ENCODE results near the gene COL15A1.

COL15A1 gene

DNA sequence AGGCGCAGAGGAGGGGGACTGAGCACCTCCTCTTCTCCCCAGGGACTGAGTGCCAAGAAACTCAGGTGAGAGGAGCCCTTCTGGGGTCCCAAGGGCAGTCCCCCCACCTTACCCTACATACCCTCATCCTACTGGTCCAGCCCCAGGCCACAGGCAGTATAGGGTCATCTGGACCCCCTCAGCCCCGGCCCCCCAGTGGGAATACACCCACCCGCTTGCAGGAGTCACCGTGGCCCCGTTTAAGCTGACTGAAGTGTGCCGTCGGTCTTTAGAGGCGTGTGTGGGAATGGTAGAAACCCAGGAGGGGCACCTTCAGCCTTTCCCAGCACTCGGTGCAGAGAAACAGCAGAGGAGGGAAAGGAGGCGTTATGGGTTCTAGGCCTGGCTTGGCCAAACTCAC, 30.8 kb downstream of the COL15A1 start:
- DNase-seq = no peak

DNA sequence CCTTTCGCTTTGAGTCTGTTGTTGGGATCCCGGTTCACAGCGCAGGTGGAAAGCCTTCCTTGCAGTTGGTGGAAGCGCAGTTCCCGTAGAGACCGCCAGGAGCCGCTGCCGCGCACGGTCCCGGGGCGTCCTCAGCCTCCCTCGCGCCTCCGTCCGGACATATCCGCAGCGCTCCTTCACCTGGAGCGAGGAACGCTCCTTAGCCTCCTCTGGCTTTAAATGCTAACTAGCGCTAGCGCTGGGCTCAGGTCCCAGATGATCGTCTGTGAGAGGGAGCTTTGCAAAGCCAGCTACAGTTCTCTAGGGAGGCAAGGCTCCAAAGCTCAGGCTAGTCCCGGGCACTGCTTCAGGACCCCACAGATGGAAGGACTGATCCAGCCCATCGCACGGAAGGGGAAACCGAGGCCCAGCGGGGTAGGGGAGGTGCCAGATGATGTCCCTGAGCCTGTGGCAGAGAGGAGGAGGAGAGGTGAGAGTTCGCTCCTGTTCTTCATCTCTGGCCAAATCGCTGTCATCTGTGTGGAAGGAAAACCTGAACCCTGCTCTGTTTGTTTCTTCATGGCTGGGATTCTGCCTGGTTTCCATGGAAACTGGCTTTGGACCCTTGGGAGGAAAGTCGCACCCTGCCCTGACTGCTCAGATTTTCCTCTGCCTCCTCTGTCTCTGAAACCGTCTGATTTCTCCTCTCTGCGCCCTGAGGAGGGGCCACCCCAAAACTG, 31.4 kb downstream of the COL15A1 start:
- DNase-seq = peak; percentile 79

- no peak for DNase-seq
These were observed 32.1 kb downstream of the COL15A1 start for GRCh38 chr9:98975838-98976237.

- no peak for DNase-seq
These were observed 33.6 kb downstream of the COL15A1 start for GRCh38 chr9:98977246-98977714.

DNA sequence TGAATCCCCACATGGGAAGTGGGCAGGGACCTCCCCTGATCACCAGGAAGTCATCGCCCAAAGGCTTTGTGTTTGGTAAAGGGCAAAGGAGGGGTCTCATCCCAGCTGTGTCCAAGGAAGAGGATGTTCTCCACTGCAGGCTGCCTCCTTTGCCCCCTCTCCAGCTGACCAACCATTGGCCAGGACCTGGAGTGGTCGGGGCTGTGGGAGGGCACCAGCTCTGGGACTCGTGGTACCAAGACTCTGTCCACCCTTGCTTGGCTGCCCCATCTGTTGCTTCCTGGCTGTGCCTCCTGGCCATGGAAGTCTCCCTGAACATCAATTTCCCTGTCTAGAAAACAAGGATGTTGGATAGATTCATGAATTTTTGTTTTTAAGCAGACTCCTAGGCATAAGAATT, 34.1 kb downstream of the COL15A1 start:
- no peak for DNase-seq

DNA sequence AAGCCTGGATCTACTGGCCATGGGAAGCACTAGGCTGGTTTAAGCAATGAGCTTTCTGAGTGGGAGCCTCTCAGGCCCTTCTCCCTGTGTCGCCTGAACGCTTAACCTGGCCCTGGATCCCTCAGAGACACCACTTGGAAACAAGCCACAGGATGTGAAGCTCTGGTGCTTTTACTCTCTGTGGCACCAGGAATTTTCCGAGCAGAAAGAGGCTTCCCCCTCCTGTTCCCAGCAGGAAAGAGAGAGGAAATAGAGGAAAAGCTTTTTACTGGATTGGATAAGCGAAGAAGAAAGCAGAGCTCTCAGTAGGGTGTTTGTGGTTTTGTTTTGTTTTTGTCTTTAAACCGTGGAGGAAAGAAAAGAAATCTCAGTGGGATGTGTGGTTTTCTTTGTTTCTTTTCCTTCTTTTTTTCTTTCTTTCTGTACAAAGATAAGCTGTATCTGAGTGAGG, 34.5 kb downstream of the COL15A1 start:
- DNase-seq = no peak

DNA sequence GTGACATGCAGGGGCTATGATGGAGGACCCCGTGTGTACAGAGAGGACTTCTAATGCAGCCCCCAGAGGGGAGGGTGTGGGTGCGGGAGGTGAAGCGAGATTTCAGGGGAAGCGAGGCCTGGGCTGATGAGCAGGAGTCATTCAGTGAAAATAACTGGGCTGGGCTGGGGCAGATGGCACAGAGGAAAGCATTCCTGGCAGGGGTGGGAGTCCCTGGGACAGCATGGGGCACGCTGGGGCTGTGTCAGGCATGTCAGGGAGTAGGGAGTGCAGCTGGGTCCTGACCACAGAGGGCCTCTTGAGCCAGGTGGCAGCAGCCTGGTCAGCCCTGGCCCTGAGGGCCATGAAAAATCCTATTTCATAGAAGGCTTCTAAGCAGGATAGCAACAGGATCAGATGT, 36.6 kb downstream of the COL15A1 start:
- DNase-seq = no peak

- no peak for DNase-seq
These were observed 39.9 kb downstream of the COL15A1 start for GRCh38 chr9:98983295-98984268.

GRCh38 chr9:98985596-98985995, 41.9 kb downstream of the COL15A1 start:
- DNase-seq = no peak

DNA sequence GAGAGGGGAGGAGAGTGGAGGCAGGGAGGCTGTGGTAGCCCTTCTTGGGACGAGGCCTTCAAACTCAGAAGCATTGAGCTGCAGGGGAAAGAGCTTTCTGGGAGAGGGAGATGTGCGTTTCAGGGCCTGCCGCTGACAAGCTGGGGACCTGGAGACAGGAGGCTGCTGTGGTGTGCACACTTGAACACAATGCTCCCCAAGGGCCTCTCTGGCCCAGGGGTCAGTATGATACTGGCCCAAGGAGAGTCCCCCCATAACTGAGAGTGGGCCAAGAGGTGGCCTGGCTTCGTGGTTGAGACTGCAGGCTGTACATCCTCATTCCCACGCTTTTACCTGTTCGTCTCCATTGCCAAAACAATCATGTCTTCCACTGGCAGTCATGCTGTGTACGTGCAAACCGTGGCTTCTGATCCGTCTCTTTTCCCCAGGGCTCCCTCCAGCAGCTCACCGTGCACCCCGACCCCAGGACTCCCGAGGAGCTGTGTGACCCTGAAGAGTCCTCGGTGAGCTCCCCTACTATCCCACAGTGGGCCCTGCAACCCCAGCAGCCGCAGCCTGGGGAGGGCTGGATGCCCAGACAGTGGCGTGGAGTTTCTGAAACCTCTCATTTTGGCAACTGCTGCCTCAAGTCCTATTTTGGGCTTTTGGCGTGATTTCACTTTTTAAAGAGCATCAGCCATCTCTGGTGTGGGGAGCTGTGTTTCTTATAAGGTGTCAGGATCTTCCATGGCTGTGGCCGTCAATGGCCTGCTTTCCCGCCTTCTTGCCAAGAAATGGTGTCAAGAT, 43.4 kb downstream of the COL15A1 start:
- DNase-seq = no peak

DNA sequence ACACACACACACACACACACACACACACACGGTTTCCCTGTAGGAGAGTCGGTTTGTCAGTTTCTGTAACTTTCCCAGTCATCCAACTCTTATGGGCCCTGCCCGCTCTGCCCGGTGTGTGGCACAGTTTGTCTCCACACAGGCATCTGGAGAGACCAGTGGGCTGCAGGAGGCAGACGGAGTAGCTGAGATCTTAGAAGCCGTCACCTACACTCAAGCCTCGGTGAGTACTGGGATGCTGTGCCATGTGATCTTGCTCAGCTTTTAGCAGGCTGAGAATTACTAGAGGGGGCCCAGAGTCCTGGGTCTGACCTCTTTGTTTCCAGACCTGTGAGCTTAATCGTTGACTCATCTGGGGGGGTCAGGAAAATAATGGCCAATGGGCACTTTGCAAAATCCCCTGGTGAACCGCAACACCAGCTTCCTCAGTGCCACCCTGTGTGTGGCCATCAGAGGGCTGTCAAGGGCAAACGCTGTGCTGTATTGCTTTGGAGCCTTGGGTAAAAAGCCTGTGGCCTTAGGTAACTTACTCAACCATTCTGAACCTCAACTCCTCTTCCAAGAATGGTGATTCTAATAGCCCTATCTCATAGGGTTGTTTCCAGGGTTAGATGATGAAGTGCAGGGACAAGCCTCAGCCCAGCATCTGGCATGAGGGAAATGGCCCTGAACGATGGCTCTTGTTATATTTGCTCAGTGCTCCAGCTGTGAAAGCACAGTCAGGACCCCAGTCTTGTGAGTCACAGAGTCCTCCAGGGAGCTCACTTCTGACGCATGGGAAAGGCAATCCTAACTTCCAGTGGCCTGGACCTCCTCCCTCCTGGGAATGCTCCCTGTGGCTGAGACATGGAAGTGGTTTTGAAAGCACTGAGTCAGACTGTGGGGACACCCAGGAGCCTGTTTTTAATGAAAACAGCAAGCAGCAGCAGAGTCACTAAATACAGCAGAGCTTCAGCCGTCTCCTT, 45.6 kb downstream of the COL15A1 start:
- no peak for DNase-seq

DNA sequence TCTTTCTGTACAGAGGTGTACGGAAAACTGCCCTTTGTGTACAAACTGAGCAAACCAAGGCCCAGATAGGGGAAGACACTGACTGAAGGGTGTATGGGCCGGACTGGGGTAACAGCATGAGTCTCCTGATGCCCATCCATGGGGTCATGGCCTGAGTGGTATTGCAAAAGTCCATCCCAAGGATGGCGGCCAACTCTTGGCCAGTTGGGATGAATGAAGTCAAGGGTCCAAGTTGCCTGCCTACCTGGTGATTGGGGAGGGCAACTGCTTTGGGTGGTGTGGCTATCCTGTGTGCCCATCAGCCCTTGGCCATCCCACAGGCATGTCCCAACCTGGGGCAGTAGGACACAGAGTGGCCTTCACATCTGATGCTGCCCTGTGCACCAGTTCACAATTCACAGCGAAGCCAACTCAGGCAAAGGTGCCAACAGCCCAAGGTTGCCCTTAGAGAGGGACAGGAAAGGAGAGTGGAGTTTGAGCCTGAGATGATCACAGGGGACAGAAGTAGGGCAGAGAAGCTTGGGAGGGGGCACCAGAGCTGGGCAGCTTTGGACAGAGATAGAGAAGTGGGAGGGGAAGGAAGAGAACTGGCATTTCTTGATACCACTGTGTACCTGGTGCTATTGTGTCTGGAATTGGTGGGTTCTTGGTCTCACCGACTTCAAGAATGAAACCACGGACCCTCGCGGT, 46.6 kb downstream of the COL15A1 start:
- DNase-seq = no peak

DNA sequence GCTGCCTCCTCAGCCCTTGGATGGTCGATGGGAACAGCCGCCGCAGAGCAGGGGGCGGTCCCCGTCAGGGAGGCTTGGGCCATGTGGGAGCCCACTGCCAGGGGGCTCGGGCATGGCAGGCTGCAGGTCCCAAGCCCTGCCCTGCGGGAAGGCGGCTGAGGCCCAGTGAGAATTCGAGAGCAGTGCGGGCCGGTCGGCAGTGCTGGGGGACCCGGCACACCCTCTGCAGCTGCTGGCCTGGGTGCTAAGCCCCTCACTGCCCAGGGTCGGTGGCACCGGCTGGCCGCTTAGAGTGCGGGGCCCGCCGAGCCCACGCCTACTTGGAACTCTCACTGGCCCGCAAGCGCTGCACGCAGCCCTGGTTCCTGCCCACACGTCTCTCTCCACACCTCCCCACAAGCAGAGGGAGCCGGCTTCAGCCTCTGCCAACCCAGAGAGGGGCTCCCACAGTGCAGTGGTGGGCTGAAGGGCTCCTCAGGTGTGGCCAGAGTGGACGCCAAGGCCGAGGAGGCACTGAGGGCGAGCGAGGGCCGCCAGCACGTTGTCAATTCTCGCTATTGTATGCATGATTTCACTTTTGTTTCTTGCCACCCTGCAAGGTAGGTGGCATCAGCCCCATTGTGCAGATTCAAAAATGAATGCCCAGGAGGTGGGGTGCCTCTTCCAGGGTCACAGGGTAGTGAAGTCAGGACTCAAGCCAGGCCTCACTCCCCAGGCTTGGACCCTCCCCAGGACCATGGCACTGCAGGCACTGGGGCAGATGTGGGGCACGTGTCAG, 48.6 kb downstream of the COL15A1 start:
- no peak for DNase-seq

- DNase-seq = no peak
These were observed 49.3 kb downstream of the COL15A1 start for GRCh38 chr9:98992885-98993569.

DNA sequence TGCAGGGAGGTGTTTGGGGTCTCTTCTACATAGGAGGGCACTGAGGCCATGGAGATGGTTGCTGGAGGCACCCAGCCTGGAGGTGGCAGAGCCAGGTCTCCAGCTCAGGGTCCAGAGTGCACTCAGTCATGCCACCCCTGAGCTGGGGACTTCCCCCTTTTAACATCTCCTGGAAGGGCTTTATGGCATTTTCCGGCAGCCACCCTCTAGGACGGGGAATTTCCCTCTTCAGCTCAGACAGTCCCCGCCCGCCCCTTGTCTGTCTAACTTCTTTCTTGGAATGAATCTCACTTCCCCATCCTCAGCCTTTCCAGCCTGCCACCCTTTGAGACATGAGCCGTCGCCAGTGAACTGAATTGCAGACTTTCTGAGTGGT, 49.9 kb downstream of the COL15A1 start:
- DNase-seq = no peak

- DNase-seq = no peak
These were observed 50.7 kb downstream of the COL15A1 start for GRCh38 chr9:98994172-98995058.

- DNase-seq = no peak
These were observed 51.5 kb downstream of the COL15A1 start for GRCh38 chr9:98995059-98995671.

DNA sequence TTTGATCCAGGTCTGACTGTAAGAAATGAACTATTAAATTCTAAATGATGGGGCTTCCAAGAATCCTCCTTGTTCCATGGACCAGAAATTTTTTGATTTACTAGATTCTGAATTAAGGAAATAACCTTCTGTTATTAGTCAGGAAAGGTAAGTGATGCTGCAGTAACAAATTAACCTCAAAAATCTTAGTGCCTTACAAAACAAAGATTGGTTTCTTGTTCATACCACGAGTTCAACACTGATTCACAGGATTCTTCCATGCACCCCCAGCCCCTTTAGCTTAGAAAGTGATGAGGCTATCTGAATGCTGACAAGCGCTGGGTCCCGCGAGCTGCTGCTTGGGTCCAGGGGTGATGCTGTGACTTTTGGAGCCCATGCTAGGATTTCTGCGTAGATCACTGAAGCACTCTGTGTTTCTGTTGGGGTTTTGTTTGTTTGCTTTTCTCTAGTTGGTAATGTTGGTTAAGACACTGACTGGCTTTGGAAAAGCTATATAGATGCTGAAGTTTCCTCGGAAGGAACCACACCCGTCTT, 52.3 kb downstream of the COL15A1 start:
- no peak for DNase-seq
